ENCODE results near the gene PRKCE.
A peak's percentile ranks its signal among the peaks of the same experiment; 100 is the strongest.

The PRKCE gene

GRCh38 chr2:45922577-45922988, 271.1 kb downstream of the PRKCE start:
- peak overlapping the region; percentile 24 for H3K27ac ChIP-seq (ENCODE audit: low read length)

GRCh38 chr2:45923701-45924100, 272.2 kb downstream of the PRKCE start:
- no peaks in the 10 kb centered on the region for H3K27me3 ChIP-seq (ENCODE audit: control insufficient read depth in 1 of 2, insufficient read depth in 2 of 2, low read length in 2 of 2)
- no peaks in the 10 kb centered on the region for H3K9me3 ChIP-seq (ENCODE audit: control insufficient read depth in 2 of 2, low read length in 2 of 2)
- no peak overlapping the region for H3K27ac ChIP-seq (ENCODE audit: low read length)
- no peaks in the 10 kb centered on the region for H3K36me3 ChIP-seq (ENCODE audit: control insufficient read depth in 2 of 2, insufficient read depth in 2 of 2, low read length in 2 of 2)
- no peak overlapping the region for H3K4me3 ChIP-seq (ENCODE audit: low read length in 2 of 2)
- peaks cover 40% of the 10 kb centered on the region for H3K4me1 ChIP-seq (ENCODE audit: control insufficient read depth, insufficient read depth, low read length)
- H3K9ac ChIP-seq (ENCODE audit: low read length in 2 of 2): no peak overlapping the region

More at GRCh38 chr2:45922577-45922988, 271.1 kb downstream of the PRKCE start:
- no peaks in the 10 kb centered on the region for H3K9me3 ChIP-seq (ENCODE audit: control insufficient read depth in 2 of 2, low read length in 2 of 2)
- H3K27me3 ChIP-seq (ENCODE audit: control insufficient read depth in 1 of 2, insufficient read depth in 2 of 2, low read length in 2 of 2): no peaks in the 10 kb centered on the region
- no peak overlapping the region for H3K9ac ChIP-seq (ENCODE audit: low read length in 2 of 2)
- H3K36me3 ChIP-seq (ENCODE audit: control insufficient read depth in 2 of 2, insufficient read depth in 2 of 2, low read length in 2 of 2): no peaks in the 10 kb centered on the region
- H3K4me1 ChIP-seq (ENCODE audit: control insufficient read depth, insufficient read depth, low read length): peaks cover 40% of the 10 kb centered on the region
- no peak overlapping the region for H3K4me3 ChIP-seq (ENCODE audit: low read length in 2 of 2)

GRCh38 chr2:45925026-45925425, 273.6 kb downstream of the PRKCE start:
- H3K27ac ChIP-seq (ENCODE audit: low read length): peak overlapping the region; percentile 41
- H3K9me3 ChIP-seq (ENCODE audit: control insufficient read depth in 2 of 2, low read length in 2 of 2): no peaks in the 10 kb centered on the region
- H3K27me3 ChIP-seq (ENCODE audit: control insufficient read depth in 1 of 2, insufficient read depth in 2 of 2, low read length in 2 of 2): no peaks in the 10 kb centered on the region
- H3K4me3 ChIP-seq (ENCODE audit: low read length in 2 of 2): no peak overlapping the region
- H3K4me1 ChIP-seq (ENCODE audit: control insufficient read depth, insufficient read depth, low read length): peaks cover 40% of the 10 kb centered on the region
- no peak overlapping the region for H3K9ac ChIP-seq (ENCODE audit: low read length in 2 of 2)
- H3K36me3 ChIP-seq (ENCODE audit: control insufficient read depth in 2 of 2, insufficient read depth in 2 of 2, low read length in 2 of 2): no peaks in the 10 kb centered on the region

- Histone ChIP-seq H3K9ac (ENCODE audit: low read length in 2 of 2) (no peak overlapping the region), H3K4me3 (ENCODE audit: low read length in 2 of 2) (no peak overlapping the region), H3K9me3 (ENCODE audit: control insufficient read depth in 2 of 2, low read length in 2 of 2) (no peaks in the 10 kb centered on the region), H3K27me3 (ENCODE audit: control insufficient read depth in 1 of 2, insufficient read depth in 2 of 2, low read length in 2 of 2) (no peaks in the 10 kb centered on the region), H3K4me1 (ENCODE audit: control insufficient read depth, insufficient read depth, low read length) (peaks cover 45% of the 10 kb centered on the region), H3K27ac (ENCODE audit: low read length) (peak overlapping the region; percentile 64), H3K36me3 (ENCODE audit: control insufficient read depth in 2 of 2, insufficient read depth in 2 of 2, low read length in 2 of 2) (no peaks in the 10 kb centered on the region)
Observed at GRCh38 chr2:45925636-45926366, 274.3 kb downstream of the PRKCE start.

GRCh38 chr2:45928946-45929345, 277.5 kb downstream of the PRKCE start:
- H3K4me1 ChIP-seq (ENCODE audit: control insufficient read depth, insufficient read depth, low read length): peaks cover 35% of the 10 kb centered on the region
- no peaks in the 10 kb centered on the region for H3K9me3 ChIP-seq (ENCODE audit: control insufficient read depth in 2 of 2, low read length in 2 of 2)
- no peak overlapping the region for H3K9ac ChIP-seq (ENCODE audit: low read length in 2 of 2)
- no peak overlapping the region for H3K4me3 ChIP-seq (ENCODE audit: low read length in 2 of 2)
- no peaks in the 10 kb centered on the region for H3K36me3 ChIP-seq (ENCODE audit: control insufficient read depth in 2 of 2, insufficient read depth in 2 of 2, low read length in 2 of 2)
- no peak overlapping the region for H3K27ac ChIP-seq (ENCODE audit: low read length)
- no peaks in the 10 kb centered on the region for H3K27me3 ChIP-seq (ENCODE audit: control insufficient read depth in 1 of 2, insufficient read depth in 2 of 2, low read length in 2 of 2)

- Histone ChIP-seq H3K27me3 (ENCODE audit: control insufficient read depth in 1 of 2, insufficient read depth in 2 of 2, low read length in 2 of 2) (no peaks in the 10 kb centered on the region), H3K9ac (ENCODE audit: low read length in 2 of 2) (no peak overlapping the region), H3K4me3 (ENCODE audit: low read length in 2 of 2) (no peak overlapping the region), H3K4me1 (ENCODE audit: control insufficient read depth, insufficient read depth, low read length) (peaks cover 30% of the 10 kb centered on the region), H3K36me3 (ENCODE audit: control insufficient read depth in 2 of 2, insufficient read depth in 2 of 2, low read length in 2 of 2) (no peaks in the 10 kb centered on the region), H3K27ac (ENCODE audit: low read length) (peak overlapping the region; percentile 53), H3K9me3 (ENCODE audit: control insufficient read depth in 2 of 2, low read length in 2 of 2) (no peaks in the 10 kb centered on the region)
Observed at GRCh38 chr2:45929674-45930395, 278.4 kb downstream of the PRKCE start.

GRCh38 chr2:45930396-45930792, 278.9 kb downstream of the PRKCE start:
- no peak overlapping the region for H3K9ac ChIP-seq (ENCODE audit: low read length in 2 of 2)
- H3K4me1 ChIP-seq (ENCODE audit: control insufficient read depth, insufficient read depth, low read length): peaks cover 26% of the 10 kb centered on the region
- H3K27ac ChIP-seq (ENCODE audit: low read length): peak overlapping the region; percentile 53
- no peaks in the 10 kb centered on the region for H3K9me3 ChIP-seq (ENCODE audit: control insufficient read depth in 2 of 2, low read length in 2 of 2)
- H3K4me3 ChIP-seq (ENCODE audit: low read length in 2 of 2): peak overlapping the region in 1 of 2 donors; percentile 8
- H3K36me3 ChIP-seq (ENCODE audit: control insufficient read depth in 2 of 2, insufficient read depth in 2 of 2, low read length in 2 of 2): no peaks in the 10 kb centered on the region
- H3K27me3 ChIP-seq (ENCODE audit: control insufficient read depth in 1 of 2, insufficient read depth in 2 of 2, low read length in 2 of 2): no peaks in the 10 kb centered on the region

- Histone ChIP-seq H3K27ac (ENCODE audit: low read length) (no peak overlapping the region), H3K27me3 (ENCODE audit: control insufficient read depth in 1 of 2, insufficient read depth in 2 of 2, low read length in 2 of 2) (no peaks in the 10 kb centered on the region), H3K36me3 (ENCODE audit: control insufficient read depth in 2 of 2, insufficient read depth in 2 of 2, low read length in 2 of 2) (no peaks in the 10 kb centered on the region), H3K4me3 (ENCODE audit: low read length in 2 of 2) (no peak overlapping the region), H3K9ac (ENCODE audit: low read length in 2 of 2) (no peak overlapping the region), H3K9me3 (ENCODE audit: control insufficient read depth in 2 of 2, low read length in 2 of 2) (no peaks in the 10 kb centered on the region), H3K4me1 (ENCODE audit: control insufficient read depth, insufficient read depth, low read length) (peaks cover 19% of the 10 kb centered on the region)
Observed at GRCh38 chr2:45932278-45932975, 281.0 kb downstream of the PRKCE start.

GRCh38 chr2:45935791-45936622, 284.5 kb downstream of the PRKCE start:
- peaks cover 26% of the 10 kb centered on the region for H3K4me1 ChIP-seq (ENCODE audit: control insufficient read depth, insufficient read depth, low read length)
- peak overlapping the region in 1 of 2 donors; percentile 47 for H3K4me3 ChIP-seq (ENCODE audit: low read length in 2 of 2)
- H3K9me3 ChIP-seq (ENCODE audit: control insufficient read depth in 2 of 2, low read length in 2 of 2): no peaks in the 10 kb centered on the region
- H3K27me3 ChIP-seq (ENCODE audit: control insufficient read depth in 1 of 2, insufficient read depth in 2 of 2, low read length in 2 of 2): no peaks in the 10 kb centered on the region
- peak overlapping the region; percentile 41 for H3K27ac ChIP-seq (ENCODE audit: low read length)
- no peaks in the 10 kb centered on the region for H3K36me3 ChIP-seq (ENCODE audit: control insufficient read depth in 2 of 2, insufficient read depth in 2 of 2, low read length in 2 of 2)
- peak overlapping the region in 1 of 2 donors; percentile 21 for H3K9ac ChIP-seq (ENCODE audit: low read length in 2 of 2)

GRCh38 chr2:45936623-45936979, 285.1 kb downstream of the PRKCE start:
- Histone ChIP-seq H3K27me3 (ENCODE audit: control insufficient read depth in 1 of 2, insufficient read depth in 2 of 2, low read length in 2 of 2) (no peaks in the 10 kb centered on the region), H3K9ac (ENCODE audit: low read length in 2 of 2) (no peak overlapping the region), H3K4me1 (ENCODE audit: control insufficient read depth, insufficient read depth, low read length) (peaks cover 32% of the 10 kb centered on the region), H3K36me3 (ENCODE audit: control insufficient read depth in 2 of 2, insufficient read depth in 2 of 2, low read length in 2 of 2) (no peaks in the 10 kb centered on the region), H3K4me3 (ENCODE audit: low read length in 2 of 2) (no peak overlapping the region), H3K9me3 (ENCODE audit: control insufficient read depth in 2 of 2, low read length in 2 of 2) (no peaks in the 10 kb centered on the region), H3K27ac (ENCODE audit: low read length) (peak overlapping the region; percentile 41)
